Measurements from ENCODE around the gene NSA2.
"Not testable (repeated sequence)": the region's sequence is repeated elsewhere in the genome, so short reads cannot be mapped to it uniquely, and the experiment has no call there.

NSA2 gene

DNA sequence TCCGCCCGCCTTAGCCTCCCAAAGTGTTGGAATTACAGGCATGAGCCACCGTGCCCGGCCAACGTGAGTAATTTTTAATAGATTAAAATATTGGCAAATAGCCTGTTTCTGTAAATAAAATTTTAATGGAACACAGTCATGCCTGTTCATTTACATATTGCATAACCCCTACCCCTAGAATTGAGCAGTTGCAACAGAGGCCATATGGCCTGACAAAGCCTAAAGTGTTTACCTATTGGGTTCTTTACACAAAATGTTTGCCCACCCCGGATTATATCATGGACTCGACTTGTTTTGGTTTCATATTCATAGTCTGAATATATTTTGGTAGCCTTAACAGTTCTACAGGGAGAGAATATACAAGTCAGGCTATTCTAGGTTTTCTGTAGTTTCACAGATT is 5.3 kb downstream of the NSA2 start:
- H3K4me3 ChIP-seq (ENCODE audit: low read length): no peak overlapping the region
- DNase-seq (ENCODE audit: low read depth): no peak
- TF ChIP-seq, protein P1, sequence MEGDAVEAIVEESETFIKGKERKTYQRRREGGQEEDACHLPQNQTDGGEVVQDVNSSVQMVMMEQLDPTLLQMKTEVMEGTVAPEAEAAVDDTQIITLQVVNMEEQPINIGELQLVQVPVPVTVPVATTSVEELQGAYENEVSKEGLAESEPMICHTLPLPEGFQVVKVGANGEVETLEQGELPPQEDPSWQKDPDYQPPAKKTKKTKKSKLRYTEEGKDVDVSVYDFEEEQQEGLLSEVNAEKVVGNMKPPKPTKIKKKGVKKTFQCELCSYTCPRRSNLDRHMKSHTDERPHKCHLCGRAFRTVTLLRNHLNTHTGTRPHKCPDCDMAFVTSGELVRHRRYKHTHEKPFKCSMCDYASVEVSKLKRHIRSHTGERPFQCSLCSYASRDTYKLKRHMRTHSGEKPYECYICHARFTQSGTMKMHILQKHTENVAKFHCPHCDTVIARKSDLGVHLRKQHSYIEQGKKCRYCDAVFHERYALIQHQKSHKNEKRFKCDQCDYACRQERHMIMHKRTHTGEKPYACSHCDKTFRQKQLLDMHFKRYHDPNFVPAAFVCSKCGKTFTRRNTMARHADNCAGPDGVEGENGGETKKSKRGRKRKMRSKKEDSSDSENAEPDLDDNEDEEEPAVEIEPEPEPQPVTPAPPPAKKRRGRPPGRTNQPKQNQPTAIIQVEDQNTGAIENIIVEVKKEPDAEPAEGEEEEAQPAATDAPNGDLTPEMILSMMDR (conservative IDR thresholded peaks at IDR 0.05; ENCODE audit: low read depth, low read length): no peak

DNA sequence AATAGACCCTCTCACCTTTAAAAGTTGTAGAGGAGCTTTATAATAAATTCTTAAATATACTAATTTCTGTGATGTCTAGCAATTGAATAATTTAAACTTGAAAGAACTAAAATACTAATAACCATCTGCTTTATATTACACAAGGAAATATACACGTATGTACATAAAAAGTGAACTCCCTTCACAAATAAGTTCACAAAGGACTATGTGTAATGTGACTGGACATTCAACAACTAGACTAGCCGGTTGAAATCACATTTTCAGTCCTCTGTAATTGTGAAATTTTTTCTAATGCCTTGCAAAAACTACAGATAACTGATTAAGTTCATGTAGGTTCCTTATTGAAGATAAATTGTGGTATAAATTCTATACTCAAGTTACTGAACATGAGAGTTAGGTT is 11.6 kb downstream of the NSA2 start:
- TF ChIP-seq, protein P1 (conservative IDR thresholded peaks at IDR 0.05; ENCODE audit: low read depth, low read length): no peak
- DNase-seq (ENCODE audit: low read depth): no peak
- no peak overlapping the region for H3K4me3 ChIP-seq (ENCODE audit: low read length)

DNA sequence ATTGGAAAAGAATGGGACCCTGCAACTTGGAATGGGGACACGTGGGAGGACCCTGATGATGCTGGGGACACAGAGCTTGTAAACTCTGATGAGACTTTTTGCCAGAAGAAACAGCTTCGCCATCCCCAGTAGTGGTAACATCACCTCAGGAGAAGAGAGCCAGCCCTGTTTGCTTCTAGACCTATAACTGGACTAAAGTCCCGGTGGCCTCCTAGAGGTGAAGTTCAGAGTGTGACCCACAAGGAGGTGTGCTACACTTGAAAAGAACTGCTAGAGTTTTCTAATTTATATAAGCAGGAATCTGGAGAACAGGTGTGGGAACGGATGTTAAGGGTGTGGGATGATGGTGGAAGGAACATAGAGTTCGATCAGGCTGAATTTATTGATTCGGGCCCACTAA is 19.8 kb downstream of the NSA2 start:
- TF ChIP-seq, protein P1 (conservative IDR thresholded peaks at IDR 0.05; ENCODE audit: low read depth, low read length): no peak

DNA sequence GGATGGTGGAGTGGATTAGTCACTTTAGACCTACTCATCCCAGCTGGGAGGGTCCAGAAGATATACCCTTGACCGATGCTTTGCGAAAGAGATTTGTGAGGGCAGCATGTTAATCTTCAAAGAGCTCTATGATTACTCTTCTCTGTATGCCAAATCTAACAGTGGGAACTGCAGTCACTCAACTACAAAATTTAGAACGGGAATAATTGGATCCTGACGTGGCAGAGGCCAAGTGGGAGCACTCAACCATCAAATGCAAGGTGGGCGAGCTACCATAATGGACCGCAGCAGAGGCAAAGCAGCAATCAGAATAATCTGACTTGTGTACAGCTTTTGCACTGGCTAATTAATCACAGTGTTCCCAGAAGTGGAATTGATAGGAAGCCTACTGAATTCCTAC is 20.4 kb downstream of the NSA2 start:
- H3K4me3 ChIP-seq (ENCODE audit: low read length): no peak overlapping the region
- TF ChIP-seq, protein P1 (conservative IDR thresholded peaks at IDR 0.05; ENCODE audit: low read depth, low read length): no peak
- no peak for DNase-seq (ENCODE audit: low read depth)

More for the DNA sequence above, 19.8 kb downstream of the NSA2 start:
- DNase-seq (ENCODE audit: low read depth): no peak
- no peak overlapping the region for H3K4me3 ChIP-seq (ENCODE audit: low read length)

DNA sequence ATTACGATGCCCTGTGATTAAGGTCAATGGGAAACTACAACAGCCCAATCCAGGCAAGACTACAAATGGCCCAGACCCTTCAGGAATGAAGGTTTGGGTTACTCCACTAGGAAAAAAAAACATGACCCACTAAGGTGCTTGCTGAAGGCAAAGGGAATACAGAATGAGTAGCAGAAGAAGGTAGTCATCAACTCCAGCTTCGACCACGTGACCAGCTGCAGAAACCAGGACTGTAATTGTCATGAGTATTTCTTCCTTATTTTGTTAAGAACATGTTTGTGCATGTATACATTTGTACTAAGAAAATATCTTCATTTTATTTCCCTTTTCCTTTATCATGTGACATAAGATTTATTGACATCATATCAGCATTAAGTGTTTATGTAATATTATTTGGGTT is 24.6 kb downstream of the NSA2 start:
- DNase-seq (ENCODE audit: low read depth); H3K4me3 ChIP-seq (ENCODE audit: low read length): not testable (repeated sequence)

DNA sequence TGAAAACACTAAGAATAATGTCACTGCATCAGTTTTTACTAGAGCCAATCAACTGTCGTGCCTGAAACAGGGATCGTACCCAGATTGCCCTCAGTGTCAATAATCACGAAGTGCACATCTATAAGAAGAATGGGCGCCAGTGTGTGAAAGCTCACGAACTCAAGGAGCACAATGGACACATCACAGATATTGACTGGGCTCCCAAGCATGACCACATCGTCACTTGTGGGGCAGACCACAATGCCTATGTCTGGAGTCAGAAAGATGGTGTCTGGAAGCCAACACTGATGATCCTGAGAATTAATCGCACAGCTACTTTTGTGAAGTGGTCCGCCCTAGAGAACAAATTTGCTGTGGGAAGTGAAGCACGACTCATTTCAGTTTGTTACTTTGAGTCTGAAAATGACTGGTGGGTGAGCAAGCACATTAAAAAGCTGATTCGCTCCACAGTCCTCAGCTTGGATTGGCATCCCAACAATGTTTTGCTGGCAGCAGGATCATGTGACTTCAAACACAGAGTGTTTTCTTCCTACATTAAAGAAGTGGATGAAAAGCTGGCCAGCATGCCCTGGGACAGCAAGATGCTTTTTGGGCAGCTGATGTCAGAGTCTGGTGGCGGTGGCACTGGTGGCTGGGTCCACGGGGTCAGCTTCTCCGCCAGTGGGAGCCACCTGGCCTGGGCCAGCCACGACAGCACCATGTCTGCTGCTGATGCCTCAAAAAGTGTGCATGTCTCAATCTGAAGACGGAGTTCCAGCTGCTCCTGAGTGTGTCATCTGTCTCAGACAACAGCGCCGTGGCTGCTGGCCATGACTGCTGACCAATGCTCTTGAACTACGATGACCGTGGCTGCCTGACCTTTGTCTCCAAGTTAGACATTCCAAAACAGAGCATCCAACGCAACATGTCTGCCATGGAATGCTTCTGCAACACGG is 32.2 kb downstream of the NSA2 start:
- H3K4me3 ChIP-seq (ENCODE audit: low read length): no peak overlapping the region
- peak; percentile 2 for DNase-seq (ENCODE audit: low read depth)
- TF ChIP-seq, protein P1 (conservative IDR thresholded peaks at IDR 0.05; ENCODE audit: low read depth, low read length): no peak

DNA sequence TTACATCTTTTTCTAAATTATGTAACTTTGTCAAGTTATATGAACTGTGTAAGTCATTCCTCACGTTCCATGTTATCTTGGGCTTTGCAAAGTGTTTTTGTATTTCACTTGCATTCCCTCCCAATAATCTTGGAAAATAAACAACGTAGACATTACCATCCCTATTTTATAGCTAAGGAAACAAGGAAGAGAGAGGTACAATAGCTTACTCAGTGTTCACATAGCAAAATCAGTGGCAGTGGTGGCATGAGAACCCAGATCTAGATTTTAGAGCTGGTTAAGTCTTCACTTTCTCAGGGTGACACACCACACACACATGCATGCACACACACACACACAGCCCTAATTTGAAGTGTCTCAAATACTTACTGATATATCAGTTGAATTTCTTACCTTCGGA is 34.1 kb downstream of the NSA2 start:
- H3K4me3 ChIP-seq (ENCODE audit: low read length): no peak overlapping the region
- TF ChIP-seq, protein P1 (conservative IDR thresholded peaks at IDR 0.05; ENCODE audit: low read depth, low read length): no peak
- no peak for DNase-seq (ENCODE audit: low read depth)
